Fibroblast of the aortic adventitia (primary cell): ENCODE data around the gene COPZ2. TPM values are rescaled to one million over a fixed set of nuclear protein-coding genes. Genes with fewer than 3 reads are reported as not detected.
"Not testable (repeated sequence)": the region's sequence is repeated elsewhere in the genome, so short reads cannot be mapped to it uniquely, and the experiment has no call there.

Experiments used
- DNase-seq: peaks from one replicate; pipeline ENCODE4 v3.0.0-alpha.2; 2010; ENCODE audit warnings: low read depth
- H3K4me3 ChIP-seq: 2 replicates; pipeline ENCODE4 v1.5.1; 2011; ENCODE audit warnings: low read depth, mild to moderate bottlenecking, control low read depth, low read length, moderate library complexity
- total RNA-seq: library from RNA; depleted of rRNA; stranded (reverse); fragments of >200 nt; gene quantifications from 2 replicates; pipeline ENCODE4 v1.2.3, GENCODE V29; 2012; ENCODE audit warnings: low replicate concordance
- TF ChIP-seq, protein P1 (sequence below): IDR thresholded peaks from 2 replicates; pipeline ENCODE4 v1.5.1; 2011; ENCODE audit warnings: mild to moderate bottlenecking, low read length, control low read depth, inconsistent platforms; ENCODE audit not compliant: insufficient read depth

COPZ2 gene
- total RNA-seq, 1 donor = 80.5 TPM

DNA sequence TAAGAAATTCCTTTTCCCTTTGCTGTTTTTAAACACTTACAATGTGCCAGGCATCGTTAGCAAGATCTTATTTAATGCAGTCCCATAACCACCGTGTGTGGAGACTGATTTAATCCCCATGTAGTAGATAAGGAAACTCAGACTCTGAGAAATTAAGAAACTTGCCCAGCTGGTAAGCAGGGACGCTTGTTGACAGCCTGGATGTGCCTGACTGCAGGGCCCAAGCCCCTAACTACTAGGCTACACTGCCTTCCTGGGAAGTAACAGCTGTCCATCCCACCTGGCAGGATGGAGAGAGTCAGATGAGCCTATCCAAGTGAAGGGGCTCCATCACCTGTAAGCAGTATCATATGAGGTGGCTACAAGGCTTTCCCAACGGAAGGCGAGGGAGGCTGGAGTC is 43.6 kb downstream of the COPZ2 start:
- TF ChIP-seq, protein P1, sequence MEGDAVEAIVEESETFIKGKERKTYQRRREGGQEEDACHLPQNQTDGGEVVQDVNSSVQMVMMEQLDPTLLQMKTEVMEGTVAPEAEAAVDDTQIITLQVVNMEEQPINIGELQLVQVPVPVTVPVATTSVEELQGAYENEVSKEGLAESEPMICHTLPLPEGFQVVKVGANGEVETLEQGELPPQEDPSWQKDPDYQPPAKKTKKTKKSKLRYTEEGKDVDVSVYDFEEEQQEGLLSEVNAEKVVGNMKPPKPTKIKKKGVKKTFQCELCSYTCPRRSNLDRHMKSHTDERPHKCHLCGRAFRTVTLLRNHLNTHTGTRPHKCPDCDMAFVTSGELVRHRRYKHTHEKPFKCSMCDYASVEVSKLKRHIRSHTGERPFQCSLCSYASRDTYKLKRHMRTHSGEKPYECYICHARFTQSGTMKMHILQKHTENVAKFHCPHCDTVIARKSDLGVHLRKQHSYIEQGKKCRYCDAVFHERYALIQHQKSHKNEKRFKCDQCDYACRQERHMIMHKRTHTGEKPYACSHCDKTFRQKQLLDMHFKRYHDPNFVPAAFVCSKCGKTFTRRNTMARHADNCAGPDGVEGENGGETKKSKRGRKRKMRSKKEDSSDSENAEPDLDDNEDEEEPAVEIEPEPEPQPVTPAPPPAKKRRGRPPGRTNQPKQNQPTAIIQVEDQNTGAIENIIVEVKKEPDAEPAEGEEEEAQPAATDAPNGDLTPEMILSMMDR = no peak
- DNase-seq = no peak
- H3K4me3 ChIP-seq = no peak overlapping the region

DNA sequence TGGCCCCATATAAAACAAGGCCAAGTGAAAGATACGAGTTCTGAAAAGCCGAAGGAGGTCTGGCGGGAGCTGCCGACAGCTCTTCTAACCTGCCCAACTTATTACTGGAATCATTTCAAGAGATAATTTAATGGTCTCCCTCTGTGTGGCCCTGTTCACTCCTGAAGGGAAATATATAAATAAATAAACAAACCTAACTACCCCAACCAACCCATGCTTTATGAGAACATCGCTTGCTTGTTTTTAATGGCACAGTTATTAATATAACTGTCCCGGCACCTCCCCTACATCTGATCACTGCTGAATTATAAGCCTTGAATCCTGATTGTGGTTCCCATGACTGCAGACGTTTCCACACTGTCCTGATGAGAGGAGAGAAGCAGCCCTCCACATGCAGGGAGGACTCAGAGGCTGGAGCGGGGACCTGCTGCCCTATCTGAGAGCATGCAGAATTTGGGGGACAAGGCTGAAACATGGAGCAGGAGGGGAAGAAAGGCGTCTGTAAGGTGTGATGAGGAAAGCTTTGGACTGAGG is 44.5 kb downstream of the COPZ2 start:
- no peak for DNase-seq
- TF ChIP-seq, protein P1 = no peak
- H3K4me3 ChIP-seq = no peak overlapping the region

DNA sequence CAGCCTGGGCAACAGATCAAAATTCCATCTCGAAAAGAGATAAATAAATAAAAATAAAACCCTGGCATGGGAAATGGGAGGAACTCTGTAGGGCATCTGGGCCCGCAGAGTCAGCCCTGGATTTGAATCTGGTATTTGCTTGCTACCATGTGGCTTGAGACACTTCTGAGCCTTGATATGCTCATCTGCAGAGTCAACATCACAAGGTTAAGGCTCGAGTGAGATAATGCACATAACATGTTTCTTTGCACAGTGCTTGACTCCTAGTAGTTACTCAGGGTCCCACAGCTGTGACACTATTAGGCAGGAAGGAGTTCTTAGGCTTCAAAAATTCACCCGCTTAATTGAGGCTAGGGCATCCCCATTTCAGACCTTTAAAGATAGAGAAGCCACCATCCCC is 45.4 kb downstream of the COPZ2 start:
- H3K4me3 ChIP-seq = no peak overlapping the region
- DNase-seq = no peak
- TF ChIP-seq, protein P1 = no peak

DNA sequence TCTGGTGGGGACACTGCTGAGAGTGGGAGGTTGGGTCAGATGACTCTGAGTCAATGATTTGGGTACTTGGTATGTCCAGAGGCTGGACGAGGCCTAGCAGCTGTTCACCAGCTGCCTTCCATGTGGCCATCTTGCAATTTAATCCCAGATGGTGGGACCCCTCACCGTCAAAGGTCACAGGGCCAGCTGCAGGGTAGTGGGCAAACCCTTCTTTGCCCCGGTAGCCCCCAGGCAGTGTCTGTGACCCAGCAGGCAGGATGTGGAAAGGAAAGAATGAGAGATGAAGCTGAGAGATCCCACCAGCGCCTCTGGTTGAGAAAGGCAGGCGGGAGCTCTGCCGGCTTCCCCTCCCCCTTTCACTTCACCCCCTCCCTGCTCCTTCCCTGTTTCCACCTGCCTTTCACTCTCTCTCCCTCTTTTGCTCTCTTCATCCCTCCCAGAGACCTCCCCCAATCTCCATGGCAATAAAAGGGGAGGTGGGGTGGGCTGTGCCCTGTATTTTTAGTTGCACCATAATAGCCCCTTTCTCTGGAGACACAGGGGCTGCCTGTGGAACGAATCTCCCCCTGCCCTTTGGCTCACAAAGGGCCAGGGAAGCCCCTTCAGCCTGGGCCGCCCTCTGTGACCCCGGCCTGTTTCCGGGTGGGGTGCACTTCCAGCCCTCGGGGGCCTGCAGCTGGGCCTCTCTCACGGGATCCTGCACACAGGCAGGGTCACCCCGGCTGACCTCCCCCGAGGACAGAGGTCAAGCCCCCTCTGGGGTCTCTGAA is 46.5 kb downstream of the COPZ2 start:
- TF ChIP-seq, protein P1 = no peak
- DNase-seq = no peak
- H3K4me3 ChIP-seq = no peak overlapping the region

DNA sequence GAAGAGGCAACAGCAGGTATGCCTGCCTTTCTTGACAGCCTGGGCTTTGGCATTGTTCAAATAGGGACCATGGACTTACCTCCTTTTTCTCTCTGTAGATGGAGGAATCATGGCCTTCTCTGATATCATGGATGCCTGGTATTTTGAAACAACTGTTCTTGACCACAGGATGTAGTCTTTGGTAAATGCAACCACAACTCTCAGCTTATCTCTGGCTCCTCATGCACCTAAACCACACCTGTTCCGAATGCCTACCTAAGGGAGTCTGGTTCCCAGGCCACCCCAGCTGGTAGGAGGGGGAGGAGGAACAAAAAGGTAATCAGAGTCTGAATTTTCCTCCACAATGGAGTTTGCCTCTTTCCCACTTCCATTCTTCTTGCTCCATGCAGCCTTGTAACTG is 47.9 kb downstream of the COPZ2 start:
- no peak overlapping the region for H3K4me3 ChIP-seq
- DNase-seq = no peak
- TF ChIP-seq, protein P1 = no peak

DNA sequence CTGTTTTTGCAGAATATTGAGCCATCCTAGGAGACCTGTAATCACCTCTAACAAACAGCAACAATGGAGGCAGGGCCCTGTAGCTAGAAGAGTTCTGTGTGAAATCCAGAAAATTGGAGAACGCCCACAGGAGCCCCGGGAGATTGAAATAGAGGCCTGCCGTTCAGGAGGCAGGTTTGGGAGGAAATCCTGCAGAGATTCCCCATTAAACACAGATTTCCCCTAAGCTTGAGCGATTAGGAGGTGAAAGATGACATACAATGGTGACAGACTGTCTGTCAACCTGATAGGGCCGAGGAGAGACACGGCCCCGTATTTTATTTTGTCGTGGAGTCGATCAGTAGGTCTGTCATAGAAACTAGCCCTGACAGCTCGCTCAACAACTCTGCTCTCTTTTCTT is 48.4 kb downstream of the COPZ2 start:
- no peak overlapping the region for H3K4me3 ChIP-seq
- no peak for DNase-seq
- TF ChIP-seq, protein P1 = no peak

DNA sequence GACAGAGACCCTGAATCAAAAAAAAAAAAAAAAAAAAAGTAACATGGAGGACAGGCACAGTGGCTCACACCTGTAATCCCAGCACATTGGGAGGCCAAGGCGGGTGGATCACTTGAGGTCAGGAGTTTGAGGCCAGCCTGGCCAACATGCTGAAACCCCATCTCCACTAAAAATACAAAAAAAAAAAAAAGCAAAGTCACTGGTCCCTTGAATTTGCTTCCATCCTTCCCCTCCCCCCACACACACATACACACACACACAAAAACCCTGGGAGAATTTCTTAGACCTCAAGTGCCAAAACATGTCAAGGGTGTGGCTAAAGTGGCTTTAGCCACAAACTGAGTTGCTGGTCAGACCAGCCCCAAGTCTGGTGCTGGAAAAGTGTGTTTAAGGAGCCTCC is 49.2 kb downstream of the COPZ2 start:
- not testable (repeated sequence) for DNase-seq, H3K4me3 ChIP-seq
